Colonic mucosa (tissue), 4 donors: Measurements from ENCODE around the gene PSAPL1. TPM values are rescaled to one million over a fixed set of nuclear protein-coding genes. Genes with fewer than 3 reads are reported as not detected.

Experiments used
- DNase-seq: peaks from one replicate; pipeline ENCODE4 v3.0.0-alpha.2; 2020
- H3K27ac ChIP-seq: fragments of 200-600 bp; one replicate; pipeline ENCODE4 v1.8.0; 2021
- H3K27me3 ChIP-seq: fragments of 200-600 bp; one replicate; pipeline ENCODE4 v1.8.0; 2021
- H3K36me3 ChIP-seq: fragments of 200-600 bp; one replicate; pipeline ENCODE4 v1.8.0; 2021
- H3K4me1 ChIP-seq: fragments of 200-600 bp; one replicate; pipeline ENCODE4 v1.8.0; 2021; ENCODE audit warnings: mild to moderate bottlenecking
- H3K4me3 ChIP-seq: fragments of 200-600 bp; one replicate; pipeline ENCODE4 v1.8.0; 2021
- H3K9ac ChIP-seq, 2 donors: one replicate each; pipeline ENCODE4 v1.7.0; 2013; ENCODE audit warnings: control low read depth in 2 of 2, low read depth in 2 of 2, low read length in 2 of 2
- H3K9me3 ChIP-seq: fragments of 200-600 bp; one replicate; pipeline ENCODE4 v1.8.0; 2021
- CTCF ChIP-seq: fragments of 200-600 bp; IDR thresholded peaks from one replicate; pipeline ENCODE4 v1.8.0; 2022; ENCODE audit warnings: antibody characterized with exemption, mild to moderate bottlenecking
- intact Hi-C: fragments of 100-400 bp; cut with DNase I; formaldehyde crosslinking; loops from one replicate; pipeline ENCODE4 v1.14.1; 2022
- microRNA-seq: library from miRNA; unstranded; fragments of <30 nt; microRNA quantifications from one replicate; pipeline ENCODE4, GENCODE V29; 2019
- total RNA-seq, 2 donors: library from RNA; stranded (reverse); fragmentation: NEBNext Ultra II Directional in 1 of 2; extraction: Animal tissue kit (Norgen Biotek cat#: 25700) in 1 of 2; gene quantifications; one replicate each; pipeline ENCODE4 v1.2.1, GENCODE V29; 2021
- donor health status: healthy.
- donor health status: DM: no; HTN: no; CAD: no.
- donor health status: DM: no; HTN: no; CAD: no.

PSAPL1 gene
- total RNA-seq, 2 donors from 2014 or later = not detected

DNA sequence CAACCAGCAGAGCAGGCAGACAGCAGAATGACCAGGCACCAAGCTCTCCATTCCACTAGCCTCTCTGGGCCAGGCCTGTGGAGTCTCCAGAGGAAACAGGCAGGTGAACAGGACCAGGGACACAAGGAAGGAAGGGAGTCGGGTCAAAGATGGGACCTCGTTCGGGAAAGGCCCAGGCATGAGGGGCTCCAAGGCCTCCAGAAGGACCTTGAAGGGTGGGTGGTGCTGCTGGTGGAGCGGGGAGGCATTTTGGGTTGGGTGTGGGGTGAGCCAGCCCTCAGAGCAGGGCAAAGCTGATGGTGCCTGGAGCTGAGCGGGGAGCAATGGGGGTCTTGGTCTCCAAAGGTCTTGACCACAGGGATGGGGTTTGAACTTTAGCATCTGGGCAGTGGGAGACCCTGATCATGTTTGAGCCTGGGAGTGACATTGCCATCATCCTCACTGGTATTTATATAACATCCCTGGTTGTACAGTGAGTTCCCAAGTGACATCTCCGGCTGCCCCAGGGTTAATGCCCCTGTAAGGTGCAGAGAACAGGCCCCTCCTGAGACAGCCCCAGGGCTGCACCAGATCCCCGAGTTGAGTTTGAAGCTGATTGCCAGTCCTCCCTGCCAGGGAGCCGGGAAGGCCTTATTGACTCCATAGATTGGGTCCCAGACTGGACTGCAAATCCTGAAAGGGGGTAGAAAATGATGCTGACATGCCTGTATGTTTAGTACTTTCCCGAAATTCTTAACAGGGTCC is 52.7 kb downstream of the PSAPL1 start:
- intact Hi-C loops = no loop called here

GRCh38 chr4:7381221-7381889 is 53.4 kb downstream of the PSAPL1 start:
- Histone ChIP-seq H3K36me3 (no peaks in the 10 kb centered on the region), H3K4me3 (no peak overlapping the region), H3K9ac (no peak overlapping the region), H3K9me3 (no peaks in the 10 kb centered on the region), H3K4me1 (no peaks in the 10 kb centered on the region), H3K27ac (no peak overlapping the region), H3K27me3 (no peaks in the 10 kb centered on the region)
- DNase-seq = no peak
- intact Hi-C loops = no loop called here
- no peak for TF ChIP-seq CTCF

More for the DNA sequence above, 52.7 kb downstream of the PSAPL1 start:
- no peak overlapping the region for H3K4me3 ChIP-seq
- H3K4me1 ChIP-seq = no peaks in the 10 kb centered on the region
- H3K27me3 ChIP-seq = no peaks in the 10 kb centered on the region
- H3K27ac ChIP-seq = no peak overlapping the region
- H3K9me3 ChIP-seq = no peaks in the 10 kb centered on the region
- no peak for TF ChIP-seq CTCF
- no peak for DNase-seq
- no peak overlapping the region for H3K9ac ChIP-seq
- H3K36me3 ChIP-seq = no peaks in the 10 kb centered on the region

Small RNA genes lying within 50 kb of the gene (microRNA-seq; reads per million reads assigned to microRNA genes)
- gene MIR4274 = not detected

Other genes starting within 250 kb of the PSAPL1 start
- gene SORCS2, start 242.4 kb downstream of the PSAPL1 start, total RNA-seq = under 1 TPM; 0.54 to 0.74 TPM